Vein endothelial cell (primary cell): ENCODE data around the gene ORM1. TPM values are rescaled to one million over a fixed set of nuclear protein-coding genes. Genes with fewer than 3 reads are reported as not detected.

Experiments
- total RNA-seq: library from RNA; depleted of rRNA; stranded (reverse); fragments of >200 nt; gene quantifications from 2 replicates; pipeline ENCODE4 v1.2.3, GENCODE V29; 2012

ORM1 gene
- not detected in 2 replicates for total RNA-seq

DNA sequence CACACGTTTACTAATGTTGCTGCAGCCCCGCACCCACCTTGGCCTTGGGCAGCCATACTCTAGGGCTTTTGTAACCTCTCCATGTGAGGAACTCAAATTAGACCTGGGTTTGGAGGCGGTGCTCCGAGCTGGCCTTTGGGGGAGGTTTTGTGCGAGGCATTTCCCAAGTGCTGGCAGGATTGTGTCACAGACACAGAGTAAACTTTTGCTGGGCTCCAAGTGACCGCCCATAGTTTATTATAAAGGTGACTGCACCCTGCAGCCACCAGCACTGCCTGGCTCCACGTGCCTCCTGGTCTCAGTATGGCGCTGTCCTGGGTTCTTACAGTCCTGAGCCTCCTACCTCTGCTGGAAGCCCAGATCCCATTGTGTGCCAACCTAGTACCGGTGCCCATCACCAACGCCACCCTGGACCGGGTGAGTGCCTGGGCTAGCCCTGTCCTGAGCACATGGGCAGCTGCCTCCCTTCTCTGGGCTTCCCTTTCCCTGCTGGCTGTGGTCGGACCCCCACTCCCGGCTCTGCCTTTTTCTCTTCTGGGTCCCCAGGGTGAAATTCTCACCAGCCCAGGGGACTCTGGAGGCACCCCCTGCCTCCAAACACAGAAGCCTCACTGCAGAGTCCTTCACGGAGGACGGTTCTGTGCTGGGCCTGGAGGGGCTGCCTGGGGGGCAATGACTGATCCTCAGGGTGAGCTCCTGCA is at the start of gene ORM1:
TSS of gene ORM1 (plus strand) at position 268 of the 701 bp plus-strand sequence. CDS start at position 304, 36 bp downstream.

DNA sequence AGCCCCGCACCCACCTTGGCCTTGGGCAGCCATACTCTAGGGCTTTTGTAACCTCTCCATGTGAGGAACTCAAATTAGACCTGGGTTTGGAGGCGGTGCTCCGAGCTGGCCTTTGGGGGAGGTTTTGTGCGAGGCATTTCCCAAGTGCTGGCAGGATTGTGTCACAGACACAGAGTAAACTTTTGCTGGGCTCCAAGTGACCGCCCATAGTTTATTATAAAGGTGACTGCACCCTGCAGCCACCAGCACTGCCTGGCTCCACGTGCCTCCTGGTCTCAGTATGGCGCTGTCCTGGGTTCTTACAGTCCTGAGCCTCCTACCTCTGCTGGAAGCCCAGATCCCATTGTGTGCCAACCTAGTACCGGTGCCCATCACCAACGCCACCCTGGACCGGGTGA is 6.7 kb downstream of the ORM1 start, which contains the start of gene ORM2:
TSS of gene ORM2 (plus strand) at position 245 of the 398 bp plus-strand sequence. CDS start at position 281, 36 bp downstream.

Other genes starting within 250 kb of the ORM1 start
- gene AMBP, start 244.8 kb upstream of the ORM1 start, total RNA-seq = not detected in 2 replicates
- 0.10 and 0.33 TPM in 2 replicates for gene KIF12, start 223.8 kb upstream of the ORM1 start, total RNA-seq
- gene COL27A1, start 167.6 kb upstream of the ORM1 start, total RNA-seq = 7.8 and 17.8 TPM in 2 replicates
- gene ORM2, start 6.8 kb downstream of the ORM1 start, total RNA-seq = not detected in 2 replicates
- gene AKNA, start 64.9 kb downstream of the ORM1 start, total RNA-seq = 5.2 and 10.3 TPM in 2 replicates
- gene WHRN, start 182.4 kb downstream of the ORM1 start, total RNA-seq = 0.67 and 1.6 TPM in 2 replicates